Measurements from ENCODE around the gene CCDC13.

GRCh38 chr3:42814246-42814645 is 41.2 kb upstream of the CCDC13 start:
- TF ChIP-seq POLR2A (IDR thresholded peaks at IDR 0.05) (no peak), CTCF (IDR thresholded peaks at IDR 0.05) (no peak)
